Neutrophil (primary cell): ENCODE data around the gene FCHSD2.

Experiments used
- H3K27ac ChIP-seq: fragments of 200-600 bp; sonication (generic); 2 replicates; pipeline ENCODE4 v1.5.1; 2016; ENCODE audit warnings: mild to moderate bottlenecking, moderate library complexity
- H3K27me3 ChIP-seq: fragments of 200-600 bp; sonication (generic); 2 replicates; pipeline ENCODE4 v1.6.0; 2016; ENCODE audit warnings: mild to moderate bottlenecking
- H3K36me3 ChIP-seq: fragments of 200-600 bp; sonication (generic); 2 replicates; pipeline ENCODE4 v1.5.1; 2017
- H3K4me1 ChIP-seq, 2 experiments: fragments of 200-600 bp in 1 of 2; sonication (generic) in 1 of 2; 1 replicate in 1 of 2; 2 replicates in 1 of 2; pipeline versions ENCODE4 v1.5.1 to v1.6.1; 2013 to 2016; ENCODE audit warnings: low read depth in 1 of 2, low read length in 1 of 2, mild to moderate bottlenecking in 1 of 2, moderate library complexity in 1 of 2; ENCODE audit not compliant: control insufficient read depth in 1 of 2, insufficient read depth in 1 of 2
- H3K4me3 ChIP-seq, 2 experiments: fragments of 200-600 bp in 1 of 2; sonication (generic) in 1 of 2; 1 replicate in 1 of 2; 2 replicates in 1 of 2; pipeline ENCODE4 v1.5.1; 2013 to 2016; ENCODE audit warnings: low read depth in 1 of 2, low read length in 1 of 2, mild to moderate bottlenecking in 1 of 2, moderate library complexity in 1 of 2
- H3K9me3 ChIP-seq: fragments of 200-600 bp; sonication (generic); 2 replicates; pipeline ENCODE4 v1.5.1; 2016
- CTCF ChIP-seq: fragments of 200-600 bp; sonication (generic); IDR thresholded peaks from 2 replicates; pipeline ENCODE4 v1.5.1; 2016; ENCODE audit warnings: antibody characterized with exemption

FCHSD2 gene

DNA sequence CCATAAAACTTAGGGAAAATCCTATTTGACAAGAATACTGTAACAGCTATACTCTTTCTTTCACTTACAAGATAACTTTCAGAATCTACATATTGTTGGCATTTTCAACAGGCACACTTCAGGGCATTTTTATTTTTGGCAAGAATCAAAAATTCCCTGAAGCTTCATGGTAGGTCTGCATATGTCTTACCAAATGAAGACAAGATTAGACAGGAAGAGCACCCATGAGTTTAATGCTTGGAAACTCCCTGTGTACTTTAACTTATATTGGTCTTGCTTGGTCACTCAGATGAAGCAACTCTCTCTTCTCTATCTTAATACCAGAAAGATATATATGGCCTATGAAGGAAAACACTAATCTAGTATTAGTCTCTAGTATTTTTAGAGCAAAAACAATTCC lies 190.2 kb downstream of the FCHSD2 start:
- TF ChIP-seq CTCF: no peak
- no peaks in the 10 kb centered on the region for H3K27me3 ChIP-seq
- no peaks in the 10 kb centered on the region for H3K9me3 ChIP-seq
- peak overlapping the region; percentile 87 for H3K27ac ChIP-seq
- H3K4me3 ChIP-seq: peak overlapping the region in 1 of 2 experiments; percentile 19
- peaks cover 65 to 72% of the 10 kb centered on the region in 2 experiments for H3K4me1 ChIP-seq
- H3K36me3 ChIP-seq: no peaks in the 10 kb centered on the region

GRCh38 chr11:72951193-72951592 lies 190.9 kb downstream of the FCHSD2 start:
- H3K36me3 ChIP-seq: no peaks in the 10 kb centered on the region
- H3K4me3 ChIP-seq: peak overlapping the region in 1 of 2 experiments; percentile 19
- H3K9me3 ChIP-seq: no peaks in the 10 kb centered on the region
- H3K27me3 ChIP-seq: no peaks in the 10 kb centered on the region
- peak overlapping the region; percentile 87 for H3K27ac ChIP-seq
- no peak for TF ChIP-seq CTCF
- H3K4me1 ChIP-seq: peaks cover 61 to 67% of the 10 kb centered on the region in 2 experiments

DNA sequence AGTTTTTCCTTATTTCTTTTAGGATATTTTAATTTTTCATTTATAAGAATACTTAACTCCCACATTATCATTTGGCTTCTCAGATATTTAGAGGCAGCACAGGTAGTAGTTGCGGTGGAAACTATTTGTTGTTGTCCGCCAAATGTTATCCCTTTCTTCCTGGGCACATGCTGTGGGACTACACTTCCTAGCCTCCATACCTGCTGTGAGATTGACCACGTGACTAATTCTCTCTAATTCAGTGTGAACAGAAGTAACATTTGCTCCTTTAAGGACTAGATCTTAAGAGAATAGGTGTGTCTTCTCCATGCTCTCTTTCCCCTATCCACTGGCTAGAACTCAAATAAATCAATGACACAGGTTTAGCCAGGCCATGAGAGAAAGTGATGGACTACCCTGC lies 191.4 kb downstream of the FCHSD2 start:
- TF ChIP-seq CTCF: no peak
- Histone ChIP-seq H3K27me3 (no peaks in the 10 kb centered on the region), H3K4me1 (peaks cover 56 to 62% of the 10 kb centered on the region in 2 experiments), H3K9me3 (no peaks in the 10 kb centered on the region), H3K4me3 (no peak overlapping the region), H3K27ac (peak overlapping the region; percentile 87), H3K36me3 (no peaks in the 10 kb centered on the region)

DNA sequence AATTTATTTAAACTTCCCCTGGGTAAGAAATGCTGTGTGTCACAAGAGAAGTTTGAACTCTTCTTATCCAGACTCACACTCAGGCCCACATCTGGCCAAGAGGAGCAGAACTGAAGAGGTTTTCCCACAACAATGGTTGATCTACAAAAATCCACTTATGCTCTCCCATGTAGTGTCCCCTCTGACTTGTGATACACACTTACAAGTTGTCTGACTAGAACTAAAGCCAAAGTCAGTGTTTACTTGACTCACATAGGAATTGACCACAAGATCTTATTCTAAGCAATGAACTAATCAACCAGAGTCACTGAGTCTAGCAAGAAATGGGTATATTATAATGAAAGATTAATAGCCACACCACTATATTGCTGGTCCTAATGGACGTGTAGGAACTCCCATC lies 194.9 kb downstream of the FCHSD2 start:
- TF ChIP-seq CTCF: no peak
- H3K4me1 ChIP-seq: peaks cover 32 to 35% of the 10 kb centered on the region in 2 experiments
- peak overlapping the region; percentile 37 for H3K27ac ChIP-seq
- H3K36me3 ChIP-seq: no peaks in the 10 kb centered on the region
- no peak overlapping the region for H3K4me3 ChIP-seq
- H3K27me3 ChIP-seq: no peaks in the 10 kb centered on the region
- no peaks in the 10 kb centered on the region for H3K9me3 ChIP-seq

GRCh38 chr11:72943664-72944063 lies 198.5 kb downstream of the FCHSD2 start:
- Histone ChIP-seq H3K36me3 (no peaks in the 10 kb centered on the region), H3K4me3 (no peak overlapping the region), H3K4me1 (peaks cover 0 to 1% of the 10 kb centered on the region in 2 experiments), H3K27me3 (no peaks in the 10 kb centered on the region), H3K27ac (no peak overlapping the region), H3K9me3 (no peaks in the 10 kb centered on the region)
- TF ChIP-seq CTCF: no peak

DNA sequence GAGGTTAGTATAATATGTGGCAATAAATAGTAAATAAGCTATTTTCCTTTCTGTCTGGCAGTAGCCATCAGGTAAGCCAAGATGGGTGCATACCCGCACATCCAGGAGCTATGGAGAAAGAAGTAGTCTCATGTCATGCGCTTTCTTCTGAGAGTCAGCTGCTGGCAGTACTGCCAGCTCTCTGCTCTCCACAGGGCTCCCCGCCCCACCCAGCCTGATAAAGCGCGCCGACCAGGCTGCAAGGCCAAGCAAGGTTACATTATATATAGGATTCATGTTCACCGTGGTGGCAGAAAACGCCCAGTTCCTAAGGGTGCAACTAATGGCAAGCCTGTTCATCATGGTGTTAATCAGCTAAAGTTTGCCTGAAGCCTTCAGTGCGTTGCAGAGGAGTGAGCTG lies 201.7 kb downstream of the FCHSD2 start:
- H3K36me3 ChIP-seq: no peaks in the 10 kb centered on the region
- H3K27ac ChIP-seq: no peak overlapping the region
- no peaks in the 10 kb centered on the region for H3K27me3 ChIP-seq
- no peak overlapping the region for H3K4me3 ChIP-seq
- H3K4me1 ChIP-seq: peaks cover 24 to 25% of the 10 kb centered on the region in 2 experiments
- TF ChIP-seq CTCF: no peak
- H3K9me3 ChIP-seq: no peaks in the 10 kb centered on the region
